ENCODE data around the gene IFI27.

GRCh38 chr14:94125659-94126418 lies 15.3 kb downstream of the IFI27 start:
- TF ChIP-seq POLR2A (IDR thresholded peaks at IDR 0.05; ENCODE audit: control extremely low read depth in 1 of 2, low read depth in 2 of 2, low read length in 2 of 2) (no peak), CTCF (IDR thresholded peaks at IDR 0.05; ENCODE audit: control extremely low read depth in 1 of 3, insufficient read depth in 1 of 3, low read depth in 1 of 3, low read length in 3 of 3) (no peak), CEBPB (IDR thresholded peaks at IDR 0.05; ENCODE audit: low read depth, low read length) (no peak), SRF (IDR thresholded peaks at IDR 0.05; ENCODE audit: low read depth, low read length) (no peak), YY1 (IDR thresholded peaks at IDR 0.05; ENCODE audit: low read depth, low read length) (no peak), ATF3 (IDR thresholded peaks at IDR 0.05; ENCODE audit: insufficient read depth, low read depth, low read length) (no peak), FOSL1 (IDR thresholded peaks at IDR 0.05; ENCODE audit: insufficient read depth, low read depth, low read length) (no peak), POLR2AphosphoS5 (IDR thresholded peaks at IDR 0.05; ENCODE audit: low read depth, low read length) (no peak), CBX8 (IDR thresholded peaks at IDR 0.05; ENCODE audit: borderline replicate concordance, low read depth, low read length) (no peak), EP300 (IDR thresholded peaks at IDR 0.05; ENCODE audit: borderline replicate concordance in 1 of 2, low read depth in 2 of 2, low read length in 2 of 2) (no peak), TAF1 (IDR thresholded peaks at IDR 0.05; ENCODE audit: low read depth, low read length) (no peak), CHD2 (IDR thresholded peaks at IDR 0.05; ENCODE audit: low read length) (no peak)
